GM18858 (cell line): ENCODE results near the gene NTRK3.

Experiments used
- ATAC-seq: cut with Tn5 transposase; IDR thresholded peaks from one replicate; pipeline ENCODE4 v1.9.1; 2021; ENCODE audit not compliant: unreplicated experiment

NTRK3 gene

DNA sequence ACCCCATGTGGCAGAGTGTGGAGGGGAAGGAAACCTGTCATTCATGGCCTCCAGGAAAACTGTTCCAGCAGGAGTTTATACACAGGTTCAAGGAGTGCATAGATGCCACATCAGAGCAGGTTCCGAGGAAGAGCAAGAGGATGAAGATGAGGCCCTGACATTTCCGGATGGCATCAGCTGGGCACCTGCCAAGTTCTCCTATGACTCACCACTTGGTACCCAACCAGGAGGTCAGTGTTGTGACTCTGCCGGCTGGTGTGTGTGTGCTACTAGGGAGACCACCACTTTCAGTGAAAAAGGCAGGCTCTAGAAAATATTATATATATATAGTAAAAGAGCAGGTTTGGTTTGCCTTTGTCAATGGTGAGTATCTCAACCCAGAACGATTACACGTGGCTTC is 69.3 kb downstream of the NTRK3 start:
- ATAC-seq, result no peak

DNA sequence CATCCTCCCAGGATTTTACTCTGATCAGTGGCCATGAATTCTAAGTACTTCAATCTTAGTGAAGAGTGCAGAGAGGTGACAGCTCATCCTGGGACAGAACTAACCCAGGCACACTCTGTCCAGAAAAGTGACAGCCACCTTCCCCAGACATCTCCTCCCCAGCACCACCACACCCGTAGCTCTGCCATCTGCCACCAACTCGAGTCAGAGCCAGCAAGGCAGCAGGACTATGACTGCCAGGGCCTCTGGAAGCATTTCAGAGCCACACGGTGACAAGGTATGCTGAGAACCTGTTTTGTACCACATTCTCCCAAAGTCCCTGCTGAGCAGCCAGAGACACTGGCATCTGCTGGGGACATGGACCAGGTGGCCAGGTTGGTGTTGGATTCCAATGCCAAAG is 71.0 kb downstream of the NTRK3 start:
- no peak for ATAC-seq

- ATAC-seq, result no peak
Measured at GRCh38 chr15:88181613-88182012, 74.9 kb downstream of the NTRK3 start.

DNA sequence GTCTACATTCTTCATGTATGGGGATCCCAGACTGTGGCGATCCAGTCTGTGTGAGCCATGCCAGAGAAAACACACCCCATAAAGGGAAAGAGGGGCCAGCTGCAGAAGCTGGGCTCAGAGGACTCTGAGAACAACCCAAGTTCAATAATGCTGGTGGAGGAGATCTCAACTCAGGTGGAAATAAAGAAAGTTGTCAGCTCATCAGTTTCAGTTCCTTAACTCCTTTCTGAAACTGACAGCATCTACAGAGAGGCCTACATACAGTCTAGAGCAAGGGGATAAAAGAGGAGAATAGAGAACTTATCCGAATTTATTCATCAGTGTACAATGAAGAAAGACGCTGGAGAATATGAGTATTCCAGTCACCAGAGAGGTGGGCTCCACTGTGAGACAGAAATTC is 77.0 kb downstream of the NTRK3 start:
- peak; percentile 95 for ATAC-seq

- ATAC-seq, result peak; percentile 46
Measured at GRCh38 chr15:88178631-88179030, 77.9 kb downstream of the NTRK3 start.

DNA sequence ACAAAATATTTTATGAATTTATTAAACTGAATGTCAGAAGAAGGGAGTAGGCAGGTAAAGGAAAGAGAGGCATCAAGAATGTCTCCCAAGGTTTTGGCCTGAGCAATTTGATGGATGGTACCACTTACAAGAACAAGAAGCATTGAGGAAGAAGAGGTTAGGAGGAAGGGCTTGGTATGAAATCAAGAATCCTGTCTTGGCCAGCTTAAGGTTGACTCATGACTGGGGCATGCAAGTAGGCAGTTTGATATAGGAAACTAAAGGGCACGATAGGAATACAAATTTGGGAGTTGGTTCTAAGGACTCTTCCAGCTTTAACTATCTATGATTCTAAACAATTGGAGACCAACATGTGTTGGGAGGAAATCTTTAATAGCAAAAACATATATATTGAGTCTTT is 79.1 kb downstream of the NTRK3 start:
- no peak for ATAC-seq

DNA sequence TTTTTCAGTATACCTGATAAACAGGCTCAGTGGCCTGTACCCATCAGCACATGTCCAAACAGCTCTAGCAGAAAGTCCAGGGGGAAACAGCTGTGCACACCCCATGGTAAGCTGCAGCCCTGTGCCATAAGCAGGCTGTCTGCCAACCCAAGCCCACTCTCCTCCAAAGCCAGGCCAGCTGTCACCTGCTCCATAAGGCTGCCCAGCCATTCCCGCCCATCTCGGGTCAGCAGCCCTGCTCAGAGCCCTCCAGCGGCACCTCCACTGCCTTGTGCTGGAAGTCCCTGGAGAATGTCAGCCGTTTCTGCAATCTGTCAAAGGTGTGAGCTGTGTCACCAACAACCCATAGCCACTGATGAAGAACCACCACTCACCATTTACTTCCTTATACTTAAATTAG is 82.0 kb downstream of the NTRK3 start:
- ATAC-seq, result no peak

GRCh38 chr15:88166082-88166993 is 90.2 kb downstream of the NTRK3 start:
- ATAC-seq, result no peak

DNA sequence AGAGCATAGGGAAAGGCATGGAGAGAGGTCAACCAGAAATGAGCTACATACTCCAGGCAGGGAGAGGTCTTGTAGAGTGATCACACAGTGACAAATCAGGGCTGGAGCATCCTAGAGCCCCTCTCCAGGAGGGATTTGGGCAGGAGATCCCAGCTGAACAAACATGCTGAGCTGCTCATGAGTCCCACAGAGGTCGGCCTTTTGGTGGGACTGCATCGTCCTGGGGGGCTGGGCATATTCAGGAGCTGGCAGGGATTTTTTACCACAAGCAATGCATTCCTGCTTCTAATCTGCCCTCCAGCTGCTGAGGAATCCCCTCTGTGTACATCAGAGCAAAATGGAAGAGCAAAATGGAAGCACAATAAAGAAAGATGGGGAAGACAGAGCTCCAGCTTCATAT is 94.9 kb downstream of the NTRK3 start:
- no peak for ATAC-seq

GRCh38 chr15:88155310-88155709 is 101.2 kb downstream of the NTRK3 start:
- no peak for ATAC-seq

- no peak for ATAC-seq
Measured at GRCh38 chr15:88152672-88153071, 103.9 kb downstream of the NTRK3 start.

- ATAC-seq, result no peak
Measured at GRCh38 chr15:88147760-88148159, 108.8 kb downstream of the NTRK3 start.

GRCh38 chr15:88144921-88145653 is 111.5 kb downstream of the NTRK3 start:
- ATAC-seq, result no peak

DNA sequence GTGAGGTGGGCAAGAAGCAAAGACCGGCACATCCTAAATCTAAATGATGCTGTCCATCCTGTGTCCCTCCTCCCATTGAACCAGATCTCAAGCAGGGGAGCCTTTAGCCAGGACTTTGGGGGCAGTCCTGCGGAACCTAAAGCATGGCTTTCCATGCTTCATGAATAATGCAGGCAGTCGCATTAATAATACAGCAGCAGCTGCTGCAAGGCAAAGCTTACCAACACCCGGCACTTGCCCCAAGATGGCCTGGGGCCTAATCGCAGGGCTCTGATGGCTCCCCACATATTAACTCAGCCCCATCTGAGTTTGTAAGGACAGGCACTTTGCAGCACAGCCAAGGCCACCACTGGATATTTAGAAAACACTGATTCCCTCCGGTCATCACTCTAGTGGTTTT is 114.4 kb downstream of the NTRK3 start:
- ATAC-seq, result no peak

DNA sequence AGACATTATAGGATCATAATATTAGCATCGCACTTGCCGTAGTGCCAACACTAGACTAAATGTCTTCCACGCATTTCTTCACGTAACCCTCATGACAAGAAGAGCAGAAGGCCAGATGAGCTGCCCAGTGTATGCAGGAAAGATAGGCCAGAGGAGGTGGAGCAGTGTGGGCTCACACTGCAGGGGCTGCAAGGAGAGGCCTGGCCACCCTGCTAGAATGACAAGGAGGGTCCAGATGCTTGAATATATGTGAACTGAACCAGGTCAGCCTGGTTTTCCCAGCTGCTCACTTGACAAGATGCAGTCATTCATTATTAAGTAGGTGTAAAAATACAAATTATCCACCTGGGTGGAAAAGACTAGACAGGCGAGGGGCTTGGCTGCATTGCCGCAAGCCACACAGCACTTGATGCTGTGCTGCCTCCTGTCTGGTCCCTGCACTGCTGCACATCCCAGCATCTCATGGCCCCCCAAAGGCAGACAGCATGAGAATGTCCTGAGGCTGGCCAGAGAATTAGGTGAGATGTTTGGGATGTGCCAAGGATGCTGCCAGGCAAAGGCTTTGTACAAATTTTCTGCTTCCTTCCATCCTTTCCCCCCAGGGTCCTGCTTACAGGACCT is 115.2 kb downstream of the NTRK3 start:
- ATAC-seq, result no peak

DNA sequence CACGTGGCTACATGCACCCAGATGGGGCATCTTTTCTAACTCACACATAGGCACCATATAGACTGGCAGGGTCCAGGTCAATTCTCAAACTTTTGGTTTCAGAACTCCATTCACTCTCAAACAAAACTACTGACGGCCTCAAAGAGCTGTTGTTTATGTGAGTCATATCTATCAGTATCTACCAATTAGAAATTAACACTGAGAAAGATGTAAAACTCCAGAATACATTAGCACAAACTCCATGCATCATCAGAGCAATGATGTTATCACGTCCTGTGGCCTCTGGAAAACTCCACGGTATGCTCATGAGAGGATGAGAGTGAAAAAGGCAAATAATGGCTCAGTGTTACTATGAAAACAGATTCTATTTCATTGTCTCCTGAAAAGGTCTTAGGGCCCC is 116.1 kb downstream of the NTRK3 start:
- no peak for ATAC-seq

DNA sequence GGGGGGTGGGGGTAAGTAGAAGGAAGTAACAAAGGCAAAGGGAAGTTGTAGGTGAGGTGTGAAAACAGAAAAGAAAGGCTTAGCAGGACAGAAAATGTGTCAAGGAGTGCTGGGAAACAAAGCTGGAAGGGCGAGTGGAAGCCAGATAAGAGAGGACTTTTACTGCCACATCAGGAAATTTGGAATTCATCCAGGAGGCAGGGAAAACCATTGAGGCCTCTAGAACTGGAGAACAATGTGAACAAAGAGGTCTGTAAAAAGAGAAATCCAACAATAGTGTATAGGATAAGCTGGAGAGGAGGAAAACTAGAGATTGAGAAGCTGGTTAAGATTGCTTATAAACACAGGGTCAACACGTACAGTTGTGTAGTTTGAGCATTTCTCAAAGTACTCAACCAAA is 116.6 kb downstream of the NTRK3 start:
- ATAC-seq, result no peak

DNA sequence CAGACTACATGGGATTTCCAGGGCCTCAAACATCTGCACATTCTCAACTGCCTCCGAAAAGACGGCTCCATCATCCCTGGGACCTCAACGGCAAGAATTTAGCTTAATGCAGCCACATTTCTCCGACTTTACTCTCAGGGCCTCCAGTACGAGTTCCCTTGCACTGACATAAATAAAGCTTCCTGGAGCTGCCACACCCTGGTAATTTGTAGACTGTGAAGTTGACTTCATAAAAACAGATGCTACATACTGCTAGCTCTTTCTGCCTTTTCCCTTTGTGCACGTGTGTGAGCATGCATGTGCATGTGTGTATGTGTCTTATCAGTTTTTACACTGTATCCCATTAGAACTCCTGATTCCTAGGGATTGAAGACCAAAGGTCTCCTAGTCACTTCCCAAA is 122.7 kb downstream of the NTRK3 start:
- ATAC-seq, result no peak

DNA sequence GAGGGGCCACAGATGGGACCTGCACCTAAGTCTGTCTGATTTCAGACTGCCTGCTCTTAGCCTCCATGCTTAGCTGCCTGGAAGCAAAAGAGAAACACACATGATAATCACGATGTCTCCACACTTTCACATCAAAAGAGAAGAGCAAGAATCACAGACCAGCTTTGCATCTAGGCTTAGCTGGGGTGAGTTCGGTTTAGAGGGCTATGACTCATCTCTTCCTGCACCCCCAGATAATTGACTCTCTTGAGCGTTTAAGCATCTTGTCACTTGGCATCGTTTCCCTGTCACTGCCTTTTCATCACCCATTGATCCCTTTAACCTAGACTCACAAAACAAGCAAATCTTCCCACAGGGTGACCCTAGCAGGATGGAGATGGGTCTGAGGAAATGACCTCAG is 124.0 kb downstream of the NTRK3 start:
- no peak for ATAC-seq

- ATAC-seq, result no peak
Measured at GRCh38 chr15:88131937-88132336, 124.6 kb downstream of the NTRK3 start.

DNA sequence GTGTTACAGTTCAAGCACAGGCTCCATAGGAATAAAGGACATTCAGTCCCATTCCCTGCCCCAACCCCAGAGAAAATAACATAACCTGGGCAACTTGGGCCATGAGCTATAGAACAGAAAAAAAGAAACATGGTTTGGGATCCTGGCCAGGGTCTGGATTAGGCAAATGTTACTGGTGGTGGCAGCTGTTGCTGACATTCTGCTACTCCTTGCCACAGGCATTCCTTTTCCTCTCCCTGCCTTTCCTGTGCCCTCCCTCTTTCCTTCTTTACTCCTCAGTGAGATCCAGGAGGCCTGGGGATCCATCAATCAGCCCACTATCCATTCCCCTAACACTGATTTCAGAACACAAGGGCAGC is 129.1 kb downstream of the NTRK3 start:
- ATAC-seq, result no peak
